CD4-positive, alpha-beta T cell treated with Interleukin-1 beta for 1 hour (primary cell): ENCODE data around the gene PKP1.

Source experiments
- DNase-seq, 2 donors: peaks; one replicate each; pipeline ENCODE4 v3.0.0-alpha.2; 2020 to 2022

PKP1 gene

DNA sequence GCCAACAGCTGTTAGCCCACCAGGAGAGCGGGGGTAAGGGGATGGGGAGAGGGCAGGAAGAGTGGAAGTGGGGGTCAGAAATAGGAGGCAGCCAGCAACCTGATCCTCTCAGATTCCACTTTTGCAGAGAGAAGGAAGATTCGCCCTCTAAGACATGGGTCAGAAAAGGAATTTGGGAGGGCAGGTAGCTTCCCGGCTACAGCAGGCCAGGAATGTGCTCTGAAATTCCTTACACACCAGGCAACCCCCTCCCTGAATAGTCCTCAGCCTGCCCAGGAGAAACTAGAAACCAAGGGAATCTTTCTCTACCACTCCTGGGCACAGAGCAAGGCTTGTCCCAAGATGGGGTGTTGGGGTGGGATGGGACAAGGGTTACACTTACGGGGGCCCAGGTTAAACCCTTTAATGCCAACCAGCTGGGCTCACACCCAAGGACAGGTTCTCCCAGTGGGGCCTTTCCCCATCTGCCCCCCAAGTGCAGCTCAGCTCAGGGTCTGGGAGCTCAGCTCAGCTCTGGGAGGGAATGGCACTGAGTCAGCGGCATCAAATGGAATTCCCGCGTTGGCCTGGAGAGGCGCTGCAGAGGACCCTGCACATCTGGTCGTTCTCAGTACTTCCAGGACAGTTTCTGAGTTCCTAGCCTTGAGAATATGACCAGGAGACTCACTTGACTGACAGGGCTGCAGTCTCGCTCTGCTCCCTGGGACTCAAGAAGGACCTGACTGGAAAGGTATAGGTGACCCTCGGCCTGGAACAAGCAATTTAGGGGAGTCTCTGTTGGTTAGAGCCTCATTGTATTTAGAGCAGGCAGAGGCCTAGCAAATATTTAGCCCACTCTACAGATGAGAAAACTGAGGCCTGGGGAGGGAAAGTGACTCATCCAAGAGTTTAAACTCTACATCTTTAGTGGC is 93.4 kb downstream of the PKP1 start:
- no peak for DNase-seq

DNA sequence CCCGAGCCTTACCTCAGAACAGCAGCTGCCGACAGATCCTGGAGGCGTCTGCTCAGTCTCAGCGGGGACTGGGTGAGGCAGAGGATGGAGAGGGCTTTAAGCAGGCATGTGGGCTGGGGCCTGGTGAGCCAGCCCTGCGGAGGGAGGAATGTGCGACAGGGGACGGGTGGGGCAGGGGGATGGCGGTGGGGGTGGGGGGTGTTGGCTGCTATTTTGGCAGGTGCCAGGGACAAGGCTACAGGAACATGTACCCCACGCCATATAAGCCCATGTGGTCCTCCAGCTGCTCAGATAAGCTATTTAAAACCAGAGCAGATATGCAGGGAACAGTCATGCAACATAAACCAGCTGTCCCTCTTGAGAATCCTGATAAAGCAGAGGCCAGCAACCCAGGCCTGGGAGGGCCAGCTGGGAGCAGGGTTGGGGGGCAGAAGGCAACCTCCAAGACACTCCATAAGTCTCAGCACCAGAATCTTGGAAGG is 94.3 kb downstream of the PKP1 start, which contains the start of gene TNNT2:
TSS of gene TNNT2 (minus strand) at position 70 of the 482 bp plus-strand sequence. CDS start 4,426 bp downstream, outside the sequence.
- no peak for DNase-seq

DNA sequence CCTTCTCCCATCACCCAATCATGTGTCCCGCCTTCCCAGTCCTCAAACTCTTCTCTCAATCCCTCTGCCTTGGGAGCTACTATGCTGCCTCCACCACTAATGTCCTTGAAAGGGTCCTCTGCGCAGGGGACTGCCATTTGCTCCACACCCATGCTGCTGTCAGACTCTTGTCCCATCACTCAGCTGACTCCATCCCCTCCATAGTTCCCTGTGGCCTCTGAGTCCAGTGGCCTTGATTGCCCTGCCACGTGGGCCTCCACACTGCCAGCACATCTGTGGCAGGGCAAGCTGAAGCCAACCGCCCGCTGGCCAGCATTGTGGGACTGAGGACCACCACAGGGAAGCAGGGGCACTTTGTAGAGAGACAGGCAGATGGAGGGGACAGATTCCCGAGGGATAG is 95.5 kb downstream of the PKP1 start:
- no peak for DNase-seq

DNA sequence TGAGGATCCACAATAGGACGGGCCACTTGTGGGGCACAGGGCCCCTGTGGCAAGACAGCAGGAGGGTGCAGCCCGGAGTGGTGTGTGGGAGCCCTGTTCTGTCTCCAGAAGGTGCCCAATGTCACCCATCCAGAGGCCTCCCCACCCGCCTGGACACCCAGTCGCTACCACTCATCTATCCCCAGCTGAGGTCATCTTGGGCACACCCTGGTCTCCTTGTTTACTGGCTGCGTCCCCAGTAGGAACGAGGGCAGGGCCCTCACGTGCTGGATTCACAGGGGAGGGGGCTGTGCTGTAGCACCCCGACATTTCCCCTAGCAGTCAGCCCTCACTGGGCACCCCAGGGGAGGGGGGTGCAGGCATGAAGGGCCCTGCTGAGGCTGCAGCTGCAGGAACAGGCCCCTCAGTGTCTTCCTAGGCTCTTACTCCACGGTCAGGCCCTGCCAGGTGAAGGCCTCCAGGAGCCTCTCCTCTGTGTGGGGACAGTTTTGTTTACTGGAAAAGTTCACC is 96.5 kb downstream of the PKP1 start:
- DNase-seq = no peak

DNA sequence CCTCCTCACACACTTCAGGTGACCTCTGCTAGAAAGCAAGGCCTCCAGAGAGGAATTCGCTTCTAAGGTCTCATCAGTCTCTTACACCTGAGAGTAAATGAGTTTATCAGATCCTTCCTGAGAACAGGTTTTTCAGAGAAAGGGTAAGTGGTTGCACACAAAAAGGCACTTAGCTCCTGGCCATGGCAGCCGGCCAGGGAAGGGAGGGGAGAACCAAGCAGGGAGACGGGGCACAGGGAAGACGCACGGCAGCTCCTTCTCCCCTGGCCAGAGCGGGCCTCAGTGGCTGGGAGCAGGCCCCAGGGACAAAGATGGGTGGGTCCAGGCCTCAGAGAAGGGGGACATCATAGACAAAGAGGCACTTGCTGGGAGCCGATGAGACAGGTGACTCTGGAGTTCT is 97.8 kb downstream of the PKP1 start:
- no peak for DNase-seq
